Thyroid gland (tissue), 4 donors: ENCODE measurements around the gene ATXN1. TPM values are rescaled to one million over a fixed set of nuclear protein-coding genes. Genes with fewer than 3 reads are reported as not detected.
A peak's percentile ranks its signal among the peaks of the same experiment; 100 is the strongest.

Source experiments
- DNase-seq, 2 donors: peaks; one replicate each; pipeline ENCODE4 v3.0.0-alpha.2; 2019
- H3K27ac ChIP-seq, 3 donors: fragments of 200-600 bp; sonication (generic); 1 replicate in 2 of 3; 2 replicates in 1 of 3; pipeline ENCODE4 v1.5.1; 2016 to 2019; ENCODE audit warnings: mild to moderate bottlenecking in 1 of 3, moderate library complexity in 1 of 3
- H3K27me3 ChIP-seq: fragments of 200-600 bp; sonication (generic); one replicate; pipeline ENCODE4 v1.5.1; 2019
- H3K36me3 ChIP-seq, 2 donors: fragments of 200-600 bp; sonication (generic); one replicate each; pipeline ENCODE4 v1.5.1; 2016 to 2019
- H3K4me1 ChIP-seq, 2 donors: fragments of 200-600 bp; sonication (generic); one replicate each; pipeline ENCODE4 v1.5.1; 2017 to 2019
- H3K4me3 ChIP-seq, 3 donors: fragments of 200-600 bp; sonication (generic); replicated peaks in 1 of 3; 1 replicate in 2 of 3; 2 replicates in 1 of 3; pipeline ENCODE4 v1.5.1; 2016; ENCODE audit warnings: mild to moderate bottlenecking in 1 of 3
- H3K9me3 ChIP-seq: fragments of 200-600 bp; sonication (generic); one replicate; pipeline ENCODE4 v1.5.1; 2017
- POLR2A ChIP-seq, 2 donors: fragments of 450-650 bp; IDR thresholded peaks; one replicate each; pipeline ENCODE4 v1.6.1; 2017; ENCODE audit warnings: antibody characterized with exemption in 2 of 2, mild to moderate bottlenecking in 2 of 2, moderate library complexity in 1 of 2
- WGBS, 2 donors: methylation state at CpG; one replicate each; pipeline ENCODE4 v1.1.5; 2017; 5-methylcytosine and 5-hydroxymethylcytosine counted together
- intact Hi-C: fragments of 100-400 bp; cut with DNase I; formaldehyde crosslinking; loops from one replicate; pipeline ENCODE4 v1.15.1; 2023
- total RNA-seq, 4 donors: library from RNA; depleted of rRNA; stranded (reverse); fragments of >200 nt; gene quantifications; one replicate each; pipeline ENCODE4 v1.2.3, GENCODE V29; 2016
- TF ChIP-seq, protein P1 (sequence below), 6 experiments: fragments of 200-600 bp in 3 of 6; fragments of 450-650 bp in 3 of 6; sonication (generic) in 3 of 6; IDR thresholded peaks; one replicate each; pipeline ENCODE4 v1.5.1; 2016 to 2019; ENCODE audit warnings: antibody characterized with exemption in 6 of 6, mild to moderate bottlenecking in 2 of 6, inconsistent platforms in 1 of 6, moderate library complexity in 1 of 6

Gene ATXN1
- total RNA-seq, 4 donors from 2014 or later = 62.1 to 88.1 (median 83.0) TPM

DNA sequence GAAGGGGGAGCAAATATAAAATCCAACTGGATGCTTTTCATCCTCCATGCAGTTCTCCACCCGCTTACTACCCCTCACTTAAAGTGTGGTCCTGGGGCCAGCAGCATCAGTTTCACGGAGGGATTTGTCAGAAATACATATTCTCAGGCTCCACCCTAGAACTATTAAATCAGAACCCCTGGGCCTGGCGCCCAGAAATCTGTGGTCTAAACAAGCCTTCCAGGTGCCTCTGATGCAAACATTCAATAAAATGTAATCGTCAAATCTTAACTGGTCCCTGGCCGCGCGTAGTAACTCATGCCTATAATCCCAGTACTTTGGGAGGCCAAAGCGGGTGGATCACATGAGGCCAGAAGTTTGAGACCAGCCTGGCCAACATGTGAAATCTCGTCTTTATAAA, 47.7 kb downstream of the ATXN1 start:
- no peak overlapping the region for H3K4me3 ChIP-seq
- H3K27me3 ChIP-seq = no peaks in the 10 kb centered on the region
- peak overlapping the region in 2 of 3 donors; percentile 21 to 66 for H3K27ac ChIP-seq
- WGBS, 2 donors = 94% methylated on average over 9 of the region's 9 CpGs
- no peaks in the 10 kb centered on the region for H3K36me3 ChIP-seq
- H3K9me3 ChIP-seq = no peaks in the 10 kb centered on the region
- peaks cover 7 to 37% of the 10 kb centered on the region in 2 donors for H3K4me1 ChIP-seq
- intact Hi-C loops = no loop called here
- no peak for TF ChIP-seq POLR2A (IDR thresholded peaks at IDR 0.05)
- TF ChIP-seq, protein P1, sequence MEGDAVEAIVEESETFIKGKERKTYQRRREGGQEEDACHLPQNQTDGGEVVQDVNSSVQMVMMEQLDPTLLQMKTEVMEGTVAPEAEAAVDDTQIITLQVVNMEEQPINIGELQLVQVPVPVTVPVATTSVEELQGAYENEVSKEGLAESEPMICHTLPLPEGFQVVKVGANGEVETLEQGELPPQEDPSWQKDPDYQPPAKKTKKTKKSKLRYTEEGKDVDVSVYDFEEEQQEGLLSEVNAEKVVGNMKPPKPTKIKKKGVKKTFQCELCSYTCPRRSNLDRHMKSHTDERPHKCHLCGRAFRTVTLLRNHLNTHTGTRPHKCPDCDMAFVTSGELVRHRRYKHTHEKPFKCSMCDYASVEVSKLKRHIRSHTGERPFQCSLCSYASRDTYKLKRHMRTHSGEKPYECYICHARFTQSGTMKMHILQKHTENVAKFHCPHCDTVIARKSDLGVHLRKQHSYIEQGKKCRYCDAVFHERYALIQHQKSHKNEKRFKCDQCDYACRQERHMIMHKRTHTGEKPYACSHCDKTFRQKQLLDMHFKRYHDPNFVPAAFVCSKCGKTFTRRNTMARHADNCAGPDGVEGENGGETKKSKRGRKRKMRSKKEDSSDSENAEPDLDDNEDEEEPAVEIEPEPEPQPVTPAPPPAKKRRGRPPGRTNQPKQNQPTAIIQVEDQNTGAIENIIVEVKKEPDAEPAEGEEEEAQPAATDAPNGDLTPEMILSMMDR (IDR thresholded peaks at IDR 0.05) = no peak
- DNase-seq = no peak

DNA sequence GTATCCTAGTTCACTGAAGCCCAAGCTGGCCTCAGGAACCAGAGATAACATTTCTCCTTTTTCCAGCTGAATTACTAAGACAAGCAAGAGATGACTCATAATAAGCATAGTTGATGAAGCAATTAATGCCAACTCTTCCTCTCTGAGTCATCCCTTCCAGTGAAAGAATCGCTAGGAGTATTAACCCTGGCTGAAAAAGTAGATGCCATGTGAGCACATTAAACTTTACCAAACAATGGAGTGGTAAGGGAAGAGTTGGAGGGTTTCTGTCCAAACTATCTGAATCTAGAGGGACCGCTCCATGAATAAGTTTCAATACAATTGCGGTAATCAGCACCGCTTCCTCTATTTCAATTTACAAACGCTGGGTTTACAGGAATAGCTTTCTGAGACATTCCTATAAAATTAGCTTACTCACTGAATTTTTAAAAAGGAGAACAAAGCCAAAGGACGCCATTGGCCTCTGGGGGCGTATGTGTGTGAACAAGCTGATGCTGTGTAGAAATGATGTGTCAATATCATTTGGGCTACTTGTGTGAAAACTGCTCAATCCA, 48.3 kb downstream of the ATXN1 start:
- Histone ChIP-seq H3K27ac (peak overlapping the region; percentile 15 to 66 (median 21)), H3K4me3 (no peak overlapping the region), H3K36me3 (no peaks in the 10 kb centered on the region), H3K27me3 (no peaks in the 10 kb centered on the region), H3K4me1 (peaks cover 1 to 31% of the 10 kb centered on the region in 2 donors), H3K9me3 (no peaks in the 10 kb centered on the region)
- WGBS, 2 donors = 48 to 60% methylated on average over 7 of the region's 7 CpGs
- DNase-seq = no peak
- intact Hi-C loops = no loop called here
- TF ChIP-seq POLR2A (IDR thresholded peaks at IDR 0.05) = no peak
- TF ChIP-seq, protein P1 (IDR thresholded peaks at IDR 0.05) = no peak

DNA sequence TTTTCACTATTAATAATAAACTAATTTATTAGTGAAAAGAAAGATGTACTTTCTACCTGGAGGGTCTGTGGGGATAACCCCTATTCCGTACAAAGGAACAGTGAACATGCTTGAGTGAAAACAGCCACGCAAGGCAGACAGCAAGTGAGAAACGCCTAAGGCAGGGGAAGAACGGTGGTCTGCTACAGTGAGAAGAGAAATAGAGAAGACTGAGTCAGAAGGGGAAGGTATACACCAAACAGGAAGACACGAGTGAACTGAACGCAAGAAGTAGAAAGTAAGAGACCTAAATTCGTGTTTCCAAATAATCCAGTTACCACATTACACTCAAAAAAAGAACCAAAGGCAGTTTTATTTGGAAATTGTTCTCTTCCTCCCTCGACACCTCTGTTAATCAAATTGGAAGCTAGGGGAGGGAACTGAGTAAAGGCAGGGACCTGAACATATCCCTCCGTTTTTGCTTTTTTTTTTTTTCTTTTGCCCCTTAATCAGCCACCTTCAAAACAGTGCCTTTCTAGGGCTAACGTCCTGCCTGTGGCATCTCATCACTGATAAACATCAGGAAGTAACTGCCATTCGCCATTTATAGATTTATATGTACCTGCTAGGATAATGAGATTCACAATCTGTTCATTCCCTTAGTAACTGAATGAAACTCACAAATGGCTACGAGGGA, 48.9 kb downstream of the ATXN1 start:
- DNase-seq = no peak
- Histone ChIP-seq H3K27me3 (no peaks in the 10 kb centered on the region), H3K27ac (peak overlapping the region; percentile 21 to 66 (median 28)), H3K36me3 (no peaks in the 10 kb centered on the region), H3K4me1 (peaks cover 0 to 28% of the 10 kb centered on the region in 2 donors), H3K4me3 (no peak overlapping the region), H3K9me3 (no peaks in the 10 kb centered on the region)
- 68 to 70% methylated on average over 12 of the region's 12 CpGs for WGBS, 2 donors
- TF ChIP-seq POLR2A (IDR thresholded peaks at IDR 0.05) = no peak
- TF ChIP-seq, protein P1 (IDR thresholded peaks at IDR 0.05) = no peak
- intact Hi-C loops = no loop called here

DNA sequence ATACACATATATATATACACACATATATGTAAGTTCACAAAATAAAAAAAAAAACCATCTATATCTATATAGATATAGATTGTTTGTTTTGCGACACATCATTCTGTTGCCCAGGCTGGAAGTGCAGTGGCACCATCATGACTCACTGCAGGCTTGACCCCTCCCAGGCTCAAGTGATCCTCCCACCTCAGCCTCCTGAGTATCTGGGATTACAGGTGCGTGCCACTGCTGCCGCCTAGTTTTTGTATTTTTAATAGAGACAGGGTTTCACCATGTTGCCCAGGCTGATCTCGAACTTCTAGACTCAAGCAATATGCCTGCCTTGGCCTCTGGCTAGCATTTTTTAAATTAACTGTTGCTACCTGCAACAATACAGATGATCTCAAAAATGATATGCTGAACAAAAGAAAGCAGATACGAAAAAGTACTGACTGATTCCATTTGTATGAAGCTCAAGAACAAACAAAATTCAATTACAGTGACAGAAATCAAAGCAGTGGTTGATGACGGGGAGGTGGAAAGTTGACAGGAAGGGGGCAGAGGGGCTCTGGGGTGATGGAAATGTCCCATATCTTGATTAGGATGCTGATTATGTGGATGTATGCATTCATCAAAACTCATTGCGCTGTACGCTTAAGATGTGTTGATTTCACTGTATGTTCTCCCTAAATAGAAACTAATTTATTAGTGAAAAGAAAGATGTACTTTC, 49.6 kb downstream of the ATXN1 start:
- TF ChIP-seq POLR2A (IDR thresholded peaks at IDR 0.05) = no peak
- TF ChIP-seq, protein P1 (IDR thresholded peaks at IDR 0.05) = no peak
- H3K4me1 ChIP-seq = peaks cover 0 to 22% of the 10 kb centered on the region in 2 donors
- WGBS, 2 donors = 91 to 97% methylated on average over 8 of the region's 8 CpGs
- H3K4me3 ChIP-seq = no peak overlapping the region
- no peaks in the 10 kb centered on the region for H3K9me3 ChIP-seq
- no peaks in the 10 kb centered on the region for H3K27me3 ChIP-seq
- H3K36me3 ChIP-seq = no peaks in the 10 kb centered on the region
- no peak overlapping the region for H3K27ac ChIP-seq
- intact Hi-C loops = no loop called here
- no peak for DNase-seq
